Breast epithelium (tissue), 4 donors: ENCODE results near the gene RNASE4. TPM values are rescaled to one million over a fixed set of nuclear protein-coding genes. Genes with fewer than 3 reads are reported as not detected.
"Not testable (repeated sequence)": the region's sequence is repeated elsewhere in the genome, so short reads cannot be mapped to it uniquely, and the experiment has no call there.

ENCODE experiments used
- DNase-seq, 2 donors: peaks; one replicate each; pipeline ENCODE4 v3.0.0-alpha.2; 2019; ENCODE audit warnings: low spot score in 2 of 2
- H3K27ac ChIP-seq, 2 donors: fragments of 200-600 bp; sonication (generic) in 1 of 2; one replicate each; pipeline ENCODE4 v1.5.1; 2016 to 2019; ENCODE audit warnings: mild to moderate bottlenecking in 1 of 2
- H3K27me3 ChIP-seq, 2 donors: fragments of 200-600 bp; sonication (generic) in 1 of 2; one replicate each; pipeline versions ENCODE4 v1.5.1 to v1.6.0; 2017 to 2019; ENCODE audit warnings: control low read depth in 1 of 2, mild to moderate bottlenecking in 1 of 2
- H3K36me3 ChIP-seq: fragments of 200-600 bp; one replicate; pipeline ENCODE4 v1.5.1; 2019
- H3K4me1 ChIP-seq, 2 donors: fragments of 200-600 bp; sonication (generic); one replicate each; pipeline ENCODE4 v1.5.1; 2016 to 2019; ENCODE audit warnings: control low read depth in 1 of 2
- H3K4me3 ChIP-seq, 3 donors: fragments of 200-600 bp; sonication (generic); 1 replicate in 2 of 3; 2 replicates in 1 of 3; pipeline ENCODE4 v1.5.1; 2016 to 2019; ENCODE audit warnings: mild to moderate bottlenecking in 3 of 3, moderate library complexity in 2 of 3
- H3K9me3 ChIP-seq, 2 donors: fragments of 200-600 bp; sonication (generic) in 1 of 2; one replicate each; pipeline ENCODE4 v1.5.1; 2016 to 2019; ENCODE audit warnings: control low read depth in 1 of 2
- POLR2A ChIP-seq: fragments of 450-650 bp; IDR thresholded peaks from one replicate; pipeline ENCODE4 v1.6.1; 2016; ENCODE audit warnings: antibody characterized with exemption, mild to moderate bottlenecking, moderate library complexity
- POLR2AphosphoS5 ChIP-seq, 3 donors: sonication (generic); formaldehyde crosslinking; IDR thresholded peaks; one replicate each; pipeline ENCODE4 v1.6.1; 2017; ENCODE audit warnings: antibody characterized with exemption in 3 of 3
- intact Hi-C: fragments of 100-400 bp; cut with DNase I; formaldehyde crosslinking; loops from one replicate; pipeline ENCODE4 v1.15.1; 2023; ENCODE audit warnings: low total_unique reads
- total RNA-seq, 3 donors: library from RNA; depleted of rRNA; stranded (reverse); fragments of >200 nt; gene quantifications; one replicate each; pipeline ENCODE4 v1.1.0, GENCODE V29; 2016
- TF ChIP-seq, protein P1 (sequence below), 3 donors: fragments of 450-650 bp; IDR thresholded peaks; one replicate each; pipeline ENCODE4 v1.5.1; 2016 to 2017; ENCODE audit warnings: antibody characterized with exemption in 3 of 3, mild to moderate bottlenecking in 3 of 3, moderate library complexity in 3 of 3

The RNASE4 gene
- total RNA-seq: 100 to 1,000 TPM; 165 to 367 (median 177) TPM

- H3K4me1 ChIP-seq: peaks cover 0 to 14% of the 10 kb centered on the region in 2 donors
- no peaks in the 10 kb centered on the region for H3K9me3 ChIP-seq
- DNase-seq: peak; percentile 85 to 90
- intact Hi-C loops: loop anchor here (5.0 kb wide), 1 partner anchor 72 kb away; no protein-coding TSS in a partner anchor
- H3K36me3 ChIP-seq: no peaks in the 10 kb centered on the region
- H3K27me3 ChIP-seq: no peaks in the 10 kb centered on the region
- peak within 1 kb of the TSS; percentile 83 to 93 (median 88) for H3K4me3 ChIP-seq
- peak within 1 kb of the TSS; percentile 99 to 100 for H3K27ac ChIP-seq
- TF ChIP-seq POLR2A (peak; percentile 38), POLR2AphosphoS5 (IDR thresholded peaks at IDR 0.05) (peak; percentile 26 to 73 (median 72))
- TF ChIP-seq, protein P1, sequence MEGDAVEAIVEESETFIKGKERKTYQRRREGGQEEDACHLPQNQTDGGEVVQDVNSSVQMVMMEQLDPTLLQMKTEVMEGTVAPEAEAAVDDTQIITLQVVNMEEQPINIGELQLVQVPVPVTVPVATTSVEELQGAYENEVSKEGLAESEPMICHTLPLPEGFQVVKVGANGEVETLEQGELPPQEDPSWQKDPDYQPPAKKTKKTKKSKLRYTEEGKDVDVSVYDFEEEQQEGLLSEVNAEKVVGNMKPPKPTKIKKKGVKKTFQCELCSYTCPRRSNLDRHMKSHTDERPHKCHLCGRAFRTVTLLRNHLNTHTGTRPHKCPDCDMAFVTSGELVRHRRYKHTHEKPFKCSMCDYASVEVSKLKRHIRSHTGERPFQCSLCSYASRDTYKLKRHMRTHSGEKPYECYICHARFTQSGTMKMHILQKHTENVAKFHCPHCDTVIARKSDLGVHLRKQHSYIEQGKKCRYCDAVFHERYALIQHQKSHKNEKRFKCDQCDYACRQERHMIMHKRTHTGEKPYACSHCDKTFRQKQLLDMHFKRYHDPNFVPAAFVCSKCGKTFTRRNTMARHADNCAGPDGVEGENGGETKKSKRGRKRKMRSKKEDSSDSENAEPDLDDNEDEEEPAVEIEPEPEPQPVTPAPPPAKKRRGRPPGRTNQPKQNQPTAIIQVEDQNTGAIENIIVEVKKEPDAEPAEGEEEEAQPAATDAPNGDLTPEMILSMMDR (IDR thresholded peaks at IDR 0.05): no peak
Measured at GRCh38 chr14:20683891-20684661, at the start of gene RNASE4. RNASE4 (plus strand) TSS chr14:20684560; CDS start chr14:20699372, 14,812 bp downstream.

- H3K36me3 ChIP-seq: no peaks in the 10 kb centered on the region
- H3K27ac ChIP-seq: no peak within 1 kb of the TSS
- H3K9me3 ChIP-seq: no peaks in the 10 kb centered on the region
- H3K4me1 ChIP-seq: no peaks in the 10 kb centered on the region
- H3K4me3 ChIP-seq: no peak within 1 kb of the TSS
- intact Hi-C loops: no loop called here
- no peak for TF ChIP-seq POLR2A
- TF ChIP-seq, protein P1 (IDR thresholded peaks at IDR 0.05): no peak
- no peak for TF ChIP-seq POLR2AphosphoS5 (IDR thresholded peaks at IDR 0.05)
- no peak for DNase-seq
- peaks cover 0 to 25% of the 10 kb centered on the region in 2 donors for H3K27me3 ChIP-seq
Measured at GRCh38 chr14:20641591-20641990, 42.8 kb upstream of the RNASE4 start, which contains the start of gene OR6S1. OR6S1 (minus strand) TSS chr14:20641691; CDS start chr14:20641691, 0 bp downstream.

- Histone ChIP-seq H3K9me3 (no peaks in the 10 kb centered on the region), H3K36me3 (no peaks in the 10 kb centered on the region), H3K27ac (no peak overlapping the region), H3K27me3 (peaks cover 0 to 25% of the 10 kb centered on the region in 2 donors), H3K4me1 (no peaks in the 10 kb centered on the region), H3K4me3 (no peak overlapping the region)
- no peak for DNase-seq
- TF ChIP-seq, protein P1 (IDR thresholded peaks at IDR 0.05): no peak
- TF ChIP-seq POLR2A (no peak), POLR2AphosphoS5 (IDR thresholded peaks at IDR 0.05) (no peak)
- intact Hi-C loops: no loop called here
Measured at GRCh38 chr14:20642182-20642581, 42.2 kb upstream of the RNASE4 start.

GRCh38 chr14:20642755-20643154 is 41.6 kb upstream of the RNASE4 start:
- DNase-seq, H3K4me1 ChIP-seq, intact Hi-C loops: not testable (repeated sequence)

DNA sequence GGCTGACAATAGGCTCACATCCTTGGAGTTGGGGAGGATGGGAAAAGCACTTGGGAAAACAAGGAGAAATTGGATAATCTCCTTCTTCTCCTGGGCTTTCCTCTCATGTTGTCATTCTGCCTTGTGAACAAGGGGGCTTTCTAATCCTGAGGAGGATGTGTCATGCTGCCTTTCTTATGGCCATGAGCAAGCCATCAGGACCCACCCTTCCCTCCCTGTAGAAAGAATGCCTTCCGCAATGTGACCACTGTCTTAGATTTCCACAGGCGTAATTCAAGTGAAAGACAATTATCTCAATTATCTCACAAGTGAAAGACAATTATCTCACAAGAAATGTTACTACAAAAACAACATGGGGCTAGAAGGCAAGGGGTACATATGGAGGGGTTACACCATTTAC is 39.8 kb upstream of the RNASE4 start:
- TF ChIP-seq, protein P1 (IDR thresholded peaks at IDR 0.05): no peak
- no peak for TF ChIP-seq POLR2A

More at GRCh38 chr14:20642755-20643154, 41.6 kb upstream of the RNASE4 start:
- not testable (repeated sequence) for H3K36me3 ChIP-seq, H3K9me3 ChIP-seq, H3K4me3 ChIP-seq, H3K27ac ChIP-seq
- peaks cover 0 to 25% of the 10 kb centered on the region in 2 donors for H3K27me3 ChIP-seq

More for the DNA sequence above, 39.8 kb upstream of the RNASE4 start:
- peaks cover 0 to 22% of the 10 kb centered on the region in 2 donors for H3K27me3 ChIP-seq
- intact Hi-C loops: no loop called here
- no peak overlapping the region for H3K27ac ChIP-seq
- no peak for DNase-seq
- H3K9me3 ChIP-seq: no peaks in the 10 kb centered on the region
- H3K36me3 ChIP-seq: no peaks in the 10 kb centered on the region
- H3K4me1 ChIP-seq: no peaks in the 10 kb centered on the region
- H3K4me3 ChIP-seq: no peak overlapping the region
